GM10266 (cell line): ENCODE results near the gene ACTL6B.

Experiments
- DNase-seq: peaks from one replicate; pipeline ENCODE4 v3.0.0; 2012; ENCODE audit errors: extremely low spot score
- CTCF ChIP-seq: IDR thresholded peaks from 2 replicates; pipeline ENCODE4 v1.5.1; 2012; ENCODE audit warnings: mild to moderate bottlenecking, low read depth; ENCODE audit not compliant: control insufficient read depth, insufficient read depth; ENCODE audit errors: missing control alignments

The ACTL6B gene

DNA sequence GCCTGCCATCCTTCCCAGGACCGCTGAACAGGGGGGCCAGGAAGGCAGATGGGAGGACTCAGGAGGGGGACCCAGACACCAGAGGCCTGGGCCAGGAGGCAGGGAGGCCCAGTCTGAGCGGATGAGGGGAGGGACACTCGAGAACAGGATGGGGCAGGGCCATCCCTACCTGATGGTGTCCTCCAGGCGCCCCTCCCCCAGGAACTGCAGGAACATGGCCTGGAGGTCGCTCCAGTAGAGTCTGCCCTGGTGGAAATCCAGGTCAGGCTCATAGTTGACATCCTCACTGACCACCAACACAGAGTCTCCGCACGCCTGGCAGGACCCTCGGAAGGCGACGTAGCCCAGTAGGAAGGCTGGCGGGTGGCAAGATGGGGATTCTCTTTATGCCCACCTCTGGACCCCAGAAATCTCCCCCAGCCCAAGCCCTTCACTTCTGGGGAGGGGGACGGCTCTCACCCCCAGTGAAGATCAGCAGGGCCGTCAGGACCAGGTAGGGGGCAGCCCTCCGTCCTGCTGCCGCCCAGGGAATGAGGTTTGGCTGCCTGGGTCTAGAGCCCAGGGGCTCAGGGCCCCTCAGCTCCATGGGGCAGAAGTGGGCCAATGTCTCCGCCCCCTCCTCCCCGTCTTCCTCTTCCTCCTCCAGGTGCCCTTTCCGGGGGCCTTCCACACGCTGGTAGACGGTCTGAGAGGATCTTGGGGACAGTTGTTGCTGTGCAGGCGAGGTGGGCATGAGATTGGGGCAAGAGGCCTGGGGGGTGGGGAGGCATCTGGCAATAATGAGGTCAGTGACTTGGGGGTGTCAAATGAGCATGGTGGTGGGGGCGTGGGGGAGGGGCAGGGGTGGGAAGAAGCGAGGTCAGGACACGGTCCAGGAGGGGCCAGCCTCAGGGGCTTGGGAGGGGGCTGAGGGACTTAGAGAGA is 15.5 kb downstream of the ACTL6B start:
- no peak for DNase-seq
- TF ChIP-seq CTCF: no peak

DNA sequence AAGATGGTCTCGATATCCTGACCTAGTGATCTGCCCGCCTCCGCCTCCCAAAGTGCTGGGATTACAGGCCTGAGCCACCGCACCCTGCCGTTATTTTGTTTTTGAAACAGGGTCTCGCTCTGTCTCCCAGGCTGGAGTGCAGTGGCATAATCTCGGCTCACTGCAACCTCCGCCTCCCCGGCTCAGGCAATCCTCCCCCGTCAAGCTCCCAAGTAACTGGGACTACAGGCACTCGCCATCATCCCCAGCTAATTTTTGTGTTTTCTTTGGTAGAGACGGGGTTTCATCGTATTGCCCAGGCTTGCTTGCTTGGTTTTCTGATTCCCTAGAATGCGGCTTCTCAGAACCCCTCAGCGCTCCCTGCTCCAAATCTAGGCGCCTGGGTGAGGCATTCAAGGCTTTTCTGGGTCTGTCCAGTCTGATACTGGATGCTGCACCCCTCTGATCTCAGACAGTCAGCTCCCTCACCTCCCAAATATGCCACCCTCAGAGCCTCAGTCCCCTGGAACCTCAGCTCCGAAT is 16.2 kb downstream of the ACTL6B start:
- TF ChIP-seq CTCF: no peak
- no peak for DNase-seq

DNA sequence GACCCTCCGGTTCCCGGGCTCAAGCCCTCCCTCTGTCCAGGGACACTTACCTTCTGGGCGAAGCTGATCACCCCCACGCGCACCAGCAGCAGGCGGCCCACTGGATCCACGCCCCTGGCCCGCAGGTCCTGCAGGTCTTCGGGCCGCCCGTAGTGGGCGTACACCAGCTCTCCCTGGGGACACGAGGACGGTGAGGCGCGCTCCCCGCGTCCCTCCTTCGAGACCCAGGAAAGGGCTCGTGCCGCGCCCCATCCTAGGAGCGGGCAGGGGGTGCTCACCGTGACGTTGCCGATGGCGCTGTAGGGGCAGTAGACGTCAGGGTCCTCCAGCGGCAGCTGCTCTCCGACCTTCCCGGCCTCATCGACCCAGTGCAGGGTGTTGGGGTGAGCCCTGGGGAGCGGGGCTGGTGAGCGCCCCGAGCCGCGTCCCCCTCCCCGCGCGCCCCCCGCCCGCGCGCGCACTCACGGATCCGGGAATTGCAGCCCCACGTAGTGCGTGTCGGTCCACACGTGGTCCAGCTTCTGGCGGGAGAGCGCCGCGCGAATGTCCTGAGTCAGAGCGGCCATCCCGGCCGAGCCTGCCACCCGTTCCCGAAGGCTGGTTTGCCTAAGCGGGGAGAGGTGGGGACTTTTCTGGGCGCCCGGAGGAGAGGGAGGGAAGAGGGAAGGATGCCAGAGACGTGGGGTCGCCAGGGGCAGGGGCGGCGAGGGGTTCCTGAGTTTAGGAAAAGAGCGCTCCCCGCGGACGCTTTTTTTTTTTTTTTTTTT is 23.1 kb downstream of the ACTL6B start:
- DNase-seq: peak; percentile 87
- peak; percentile 64 for TF ChIP-seq CTCF

- DNase-seq: no peak
- no peak for TF ChIP-seq CTCF
These were observed 26.2 kb downstream of the ACTL6B start for GRCh38 chr7:100630066-100630465.

GRCh38 chr7:100629117-100629716 is 27.0 kb downstream of the ACTL6B start:
- DNase-seq: no peak
- peak; percentile 39 for TF ChIP-seq CTCF

DNA sequence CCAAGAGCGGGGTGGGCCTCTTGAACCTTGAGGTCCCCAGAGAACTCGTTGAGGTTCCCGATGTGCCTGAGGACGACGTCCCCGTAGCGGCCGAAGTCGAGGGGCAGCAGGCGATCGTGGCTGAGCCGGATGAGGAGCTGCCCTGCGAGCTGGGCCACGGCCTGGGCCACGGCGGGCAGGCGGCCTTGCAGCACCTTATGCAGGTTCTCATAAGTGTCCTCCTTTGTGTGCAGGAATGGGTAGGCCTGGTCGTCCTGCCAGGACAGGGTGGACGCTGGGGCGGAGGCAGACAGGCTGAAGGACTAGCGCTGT is 29.1 kb downstream of the ACTL6B start:
- no peak for TF ChIP-seq CTCF
- DNase-seq: no peak
